ENCODE data around the gene KRTAP10-7.
"Not testable (repeated sequence)": the region's sequence is repeated elsewhere in the genome, so short reads cannot be mapped to it uniquely, and the experiment has no call there.

Gene KRTAP10-7

DNA sequence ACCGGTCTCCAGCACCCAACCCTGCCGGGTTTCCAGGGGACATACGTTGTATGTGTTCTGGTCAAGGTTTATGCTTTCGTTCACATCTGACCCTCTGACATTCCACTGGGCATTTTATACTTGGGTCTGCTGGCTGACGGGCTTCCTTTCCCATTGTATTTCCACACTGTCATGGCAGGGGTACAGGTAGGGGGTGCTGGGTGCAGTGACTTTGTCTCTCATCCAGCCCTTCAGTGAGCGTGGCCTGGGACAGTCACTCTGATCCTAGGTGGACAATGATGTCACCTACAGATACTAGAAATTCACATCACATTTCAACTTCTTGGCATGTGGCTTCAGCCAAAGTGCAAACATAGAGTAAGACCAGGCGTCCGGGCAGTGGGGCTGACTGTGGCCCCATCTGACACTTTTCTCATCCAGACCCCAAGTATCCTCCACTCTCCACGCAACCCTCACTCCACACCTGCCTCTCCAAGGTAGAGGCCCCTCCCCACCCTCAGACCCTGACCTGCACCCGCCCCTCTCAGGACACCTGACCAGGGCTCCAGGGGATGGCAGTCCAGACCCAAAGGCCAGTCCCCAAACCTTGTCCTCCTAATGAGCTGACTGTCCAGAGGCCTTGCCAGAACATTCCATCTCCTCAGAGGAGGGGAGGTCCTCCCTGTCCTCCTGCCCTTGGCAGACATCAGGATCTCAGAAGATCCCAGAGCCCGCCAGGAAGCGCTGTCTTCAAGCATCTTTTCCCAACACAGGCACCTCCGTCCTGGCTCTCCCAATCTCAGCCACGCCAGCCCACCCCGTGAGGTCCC, 36.0 kb downstream of the KRTAP10-7 start:
- DNase-seq (ENCODE audit: low spot score) = no peak

DNA sequence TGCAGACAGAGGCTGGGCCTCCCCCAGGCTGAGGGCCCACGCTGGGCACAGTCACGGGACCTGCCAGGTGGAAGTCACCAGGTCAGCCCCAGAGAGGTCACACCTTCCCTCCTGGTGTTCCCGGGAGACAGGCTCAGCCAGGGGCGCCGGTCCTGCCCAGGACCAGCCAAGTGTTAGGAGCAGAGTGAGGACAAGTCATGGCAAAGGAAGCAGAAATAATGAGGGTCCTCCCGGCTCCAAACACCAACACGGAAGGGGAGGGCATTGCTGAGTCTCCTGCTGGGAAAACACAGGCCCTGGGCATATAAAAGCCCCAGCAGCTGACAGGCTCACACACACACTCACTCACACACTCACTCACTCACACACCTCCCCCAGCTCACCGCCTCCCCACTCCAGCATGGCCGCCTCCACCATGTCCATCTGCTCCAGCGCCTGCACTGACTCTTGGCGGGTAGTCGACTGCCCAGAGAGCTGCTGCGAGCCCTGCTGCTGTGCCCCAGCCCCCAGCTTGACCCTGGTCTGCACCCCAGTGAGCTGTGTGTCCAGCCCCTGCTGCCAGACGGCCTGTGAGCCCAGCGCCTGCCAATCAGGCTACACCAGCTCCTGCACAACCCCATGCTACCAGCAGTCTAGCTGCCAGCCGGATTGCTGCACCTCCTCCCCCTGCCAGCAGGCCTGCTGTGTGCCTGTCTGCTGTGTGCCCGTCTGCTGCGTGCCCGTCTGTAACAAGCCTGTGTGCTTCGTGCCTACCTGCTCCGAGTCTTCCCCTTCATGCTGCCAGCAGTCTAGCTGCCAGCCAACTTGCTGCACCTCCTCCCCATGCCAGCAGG, 36.8 kb downstream of the KRTAP10-7 start, which contains the start of gene KRTAP10-10:
KRTAP10-10 (plus strand) TSS at position 339 of the 833 bp plus-strand sequence; CDS start at position 401, 62 bp downstream.
- no peak for DNase-seq (ENCODE audit: low spot score)

DNA sequence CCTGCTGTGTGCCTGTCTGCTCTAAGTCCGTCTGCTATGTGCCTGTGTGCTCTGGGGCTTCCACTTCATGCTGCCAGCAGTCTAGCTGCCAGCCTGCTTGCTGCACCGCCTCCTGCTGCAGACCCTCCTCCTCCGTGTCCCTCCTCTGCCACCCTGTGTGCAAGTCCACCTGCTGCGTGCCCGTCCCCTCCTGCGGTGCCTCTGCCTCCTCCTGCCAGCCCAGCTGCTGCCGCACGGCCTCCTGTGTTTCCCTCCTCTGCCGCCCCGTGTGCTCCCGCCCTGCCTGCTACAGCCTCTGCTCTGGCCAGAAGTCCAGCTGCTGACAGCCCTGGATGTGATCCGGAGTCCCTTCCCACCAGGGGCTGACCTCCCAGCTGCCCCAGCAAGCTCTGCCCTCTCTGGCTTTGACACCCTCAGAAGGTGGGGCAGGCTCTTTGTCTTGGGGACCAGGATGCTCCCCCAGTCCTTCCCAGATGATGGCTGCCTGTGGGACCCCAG, 37.5 kb downstream of the KRTAP10-7 start:
- not testable (repeated sequence) for DNase-seq (ENCODE audit: low spot score)

DNA sequence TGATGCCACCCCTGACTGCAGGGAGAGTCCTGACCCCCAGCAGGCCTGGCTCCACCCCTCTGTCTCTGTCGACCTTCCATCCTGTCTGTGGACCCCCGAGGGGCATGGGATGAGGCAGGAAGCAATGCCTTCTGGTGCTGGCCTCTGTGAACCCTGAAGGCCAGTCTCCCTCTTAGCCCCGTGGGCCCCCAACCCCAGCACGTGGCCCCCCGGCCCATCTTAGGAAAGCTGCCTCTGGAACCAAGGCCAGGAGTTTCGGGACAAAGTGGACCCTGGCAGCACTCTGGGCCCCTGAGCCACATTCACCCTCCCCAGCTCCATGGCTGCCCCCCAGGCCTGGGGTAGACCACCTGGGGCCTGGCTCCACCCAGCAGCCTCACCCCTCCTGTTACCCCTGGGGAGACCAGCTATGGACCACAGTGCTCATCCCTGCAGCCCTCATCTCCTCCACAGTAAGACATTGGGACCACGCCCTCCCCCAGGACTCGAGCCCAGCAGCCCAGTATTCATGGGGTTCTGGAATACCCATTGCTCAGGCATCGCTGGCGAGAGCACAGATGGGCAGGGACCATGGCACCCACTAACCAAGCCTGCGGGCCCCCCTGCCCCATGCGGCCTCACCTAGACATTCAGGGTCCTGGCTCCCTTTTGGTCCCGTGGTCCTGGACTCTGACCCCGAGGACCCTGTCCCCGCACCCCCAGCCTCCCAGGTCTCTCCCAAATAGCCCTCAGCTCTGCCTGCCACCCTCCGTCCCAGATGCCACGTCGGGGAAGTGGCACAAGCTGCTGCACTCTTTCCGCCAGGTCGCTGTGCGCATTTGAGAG, 38.3 kb downstream of the KRTAP10-7 start:
- not testable (repeated sequence) for DNase-seq (ENCODE audit: low spot score)

- DNase-seq (ENCODE audit: low spot score) = no peak
Measured at GRCh38 chr21:44639331-44639655, 38.9 kb downstream of the KRTAP10-7 start.

DNA sequence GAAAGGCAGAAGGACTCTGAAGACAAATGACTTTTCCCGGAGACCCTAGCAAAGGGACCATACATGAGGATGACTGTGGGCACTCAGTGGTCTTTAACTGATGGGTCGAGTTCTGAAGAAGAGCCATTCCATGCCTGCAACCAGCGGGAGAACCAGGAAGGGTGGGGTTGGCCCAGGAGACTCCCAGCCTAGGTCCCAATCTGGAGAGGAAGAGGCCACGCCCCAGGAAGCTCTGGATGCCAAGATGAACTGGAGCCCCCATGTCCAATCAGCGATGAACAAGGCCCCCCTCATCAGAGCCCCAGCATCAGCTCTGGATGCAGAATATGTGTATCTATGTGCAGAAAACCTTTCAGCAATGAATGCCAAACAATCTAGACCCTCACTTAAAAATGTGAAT, 40.4 kb downstream of the KRTAP10-7 start:
- no peak for DNase-seq (ENCODE audit: low spot score)

GRCh38 chr21:44643741-44644310, 43.4 kb downstream of the KRTAP10-7 start:
- DNase-seq (ENCODE audit: low spot score) = no peak

DNA sequence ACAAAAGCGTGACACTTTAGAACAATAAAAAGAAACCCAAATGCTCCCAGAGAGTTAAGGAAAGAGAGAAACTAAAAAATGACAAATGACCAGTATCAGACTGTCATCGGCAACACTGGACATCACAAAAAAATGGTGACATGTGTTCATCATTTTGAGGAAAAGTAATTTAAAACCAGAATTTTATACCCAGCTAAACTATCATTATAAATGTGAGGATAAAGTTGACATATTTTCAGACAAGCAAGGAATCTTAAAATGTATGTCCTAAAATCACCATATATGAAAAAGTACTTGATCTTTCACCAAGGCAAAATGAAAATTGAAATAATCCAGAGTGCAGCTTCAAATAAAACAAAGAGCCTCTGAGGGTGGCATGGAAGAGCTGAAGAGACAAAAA, 44.5 kb downstream of the KRTAP10-7 start:
- DNase-seq (ENCODE audit: low spot score) = no peak

DNA sequence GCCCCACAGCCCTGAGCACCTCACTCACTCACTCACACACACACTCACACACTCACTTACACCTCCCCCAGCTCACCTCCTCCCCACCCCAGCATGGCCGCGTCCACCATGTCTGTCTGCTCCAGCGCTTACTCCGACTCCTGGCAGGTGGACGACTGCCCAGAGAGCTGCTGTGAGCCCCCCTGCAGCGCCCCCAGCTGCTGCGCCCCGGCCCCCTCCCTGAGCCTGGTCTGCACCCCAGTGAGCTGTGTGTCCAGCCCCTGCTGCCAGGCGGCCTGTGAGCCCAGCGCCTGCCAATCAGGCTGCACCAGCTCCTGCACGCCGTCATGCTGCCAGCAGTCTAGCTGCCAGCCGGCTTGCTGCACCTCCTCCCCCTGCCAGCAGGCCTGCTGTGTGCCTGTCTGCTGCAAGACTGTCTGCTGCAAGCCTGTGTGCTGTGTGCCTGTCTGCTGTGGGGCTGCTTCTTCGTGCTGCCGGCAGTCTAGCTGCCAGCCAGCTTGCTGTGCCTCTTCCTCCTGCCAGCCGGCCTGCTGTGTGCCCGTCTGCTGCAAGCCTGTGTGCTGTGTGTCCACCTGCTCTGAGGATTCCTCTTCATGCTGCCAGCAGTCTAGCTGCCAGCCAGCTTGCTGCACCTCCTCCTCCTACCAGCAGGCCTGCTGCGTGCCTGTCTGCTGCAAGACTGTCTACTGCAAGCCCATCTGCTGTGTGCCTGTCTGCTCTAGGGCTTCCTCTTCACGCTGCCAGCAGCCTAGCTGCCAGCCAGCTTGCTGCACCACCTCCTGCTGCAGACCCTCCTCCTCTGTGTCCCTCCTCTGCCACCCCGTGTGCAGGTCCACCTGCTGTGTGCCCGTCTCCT, 46.2 kb downstream of the KRTAP10-7 start, which contains the start of gene KRTAP10-11:
KRTAP10-11 (plus strand) TSS at position 49 of the 856 bp plus-strand sequence; CDS start at position 94, 45 bp downstream.
- not testable (repeated sequence) for DNase-seq (ENCODE audit: low spot score)

DNA sequence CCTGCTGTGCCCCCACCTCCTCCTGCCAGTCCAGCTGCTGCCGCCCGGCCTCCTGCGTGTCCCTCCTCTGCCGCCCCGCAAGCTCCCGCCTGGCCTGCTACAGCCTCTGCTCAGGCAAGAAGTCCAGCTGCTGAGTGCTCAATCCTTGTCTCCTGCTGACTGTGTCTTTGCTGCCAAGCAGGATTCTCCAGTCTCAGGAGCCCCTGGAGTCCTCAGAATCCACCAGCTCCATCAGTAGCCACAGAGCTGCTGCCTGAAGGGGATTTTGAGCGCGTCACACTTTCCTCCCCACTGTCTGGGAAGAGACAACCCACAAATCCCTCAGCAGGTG, 46.8 kb downstream of the KRTAP10-7 start:
- DNase-seq (ENCODE audit: low spot score) = no peak

DNA sequence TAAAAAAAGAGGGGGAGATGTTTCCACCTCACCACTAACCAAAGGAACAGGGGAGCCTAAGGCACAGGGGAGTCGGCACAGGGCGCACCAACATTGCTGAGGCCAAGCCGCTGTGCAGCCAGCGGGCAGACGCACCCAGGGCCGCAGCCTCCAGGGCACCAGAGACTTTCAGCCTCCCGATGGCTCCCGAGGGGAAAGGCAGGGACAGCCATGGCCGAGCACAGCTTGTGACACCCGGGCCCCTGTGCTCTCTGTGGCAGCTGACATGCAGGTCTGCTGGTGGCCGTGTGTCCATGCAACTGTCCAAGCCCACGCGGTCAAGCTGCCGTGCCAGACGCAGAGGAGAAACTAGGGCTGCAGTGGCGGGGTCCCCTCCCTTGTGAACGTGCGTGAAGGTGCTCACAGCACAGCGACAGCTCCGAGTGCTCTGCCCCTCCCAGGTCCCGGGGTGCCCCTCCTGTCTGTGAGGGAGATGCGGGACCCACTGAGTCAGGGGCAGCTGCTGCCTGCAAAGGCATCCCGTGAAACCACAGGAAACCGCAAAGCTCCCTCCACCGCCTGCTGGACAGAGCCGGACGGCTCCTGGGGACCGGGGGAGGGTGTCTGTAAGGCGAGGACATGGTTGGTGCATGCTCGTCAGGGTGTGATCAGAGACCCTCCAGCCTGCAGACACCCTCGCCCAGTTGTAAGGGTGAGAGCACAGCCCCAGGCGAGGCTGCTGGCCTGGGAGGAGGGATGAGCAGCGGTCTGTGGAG, 48.3 kb downstream of the KRTAP10-7 start:
- DNase-seq (ENCODE audit: low spot score) = no peak

DNA sequence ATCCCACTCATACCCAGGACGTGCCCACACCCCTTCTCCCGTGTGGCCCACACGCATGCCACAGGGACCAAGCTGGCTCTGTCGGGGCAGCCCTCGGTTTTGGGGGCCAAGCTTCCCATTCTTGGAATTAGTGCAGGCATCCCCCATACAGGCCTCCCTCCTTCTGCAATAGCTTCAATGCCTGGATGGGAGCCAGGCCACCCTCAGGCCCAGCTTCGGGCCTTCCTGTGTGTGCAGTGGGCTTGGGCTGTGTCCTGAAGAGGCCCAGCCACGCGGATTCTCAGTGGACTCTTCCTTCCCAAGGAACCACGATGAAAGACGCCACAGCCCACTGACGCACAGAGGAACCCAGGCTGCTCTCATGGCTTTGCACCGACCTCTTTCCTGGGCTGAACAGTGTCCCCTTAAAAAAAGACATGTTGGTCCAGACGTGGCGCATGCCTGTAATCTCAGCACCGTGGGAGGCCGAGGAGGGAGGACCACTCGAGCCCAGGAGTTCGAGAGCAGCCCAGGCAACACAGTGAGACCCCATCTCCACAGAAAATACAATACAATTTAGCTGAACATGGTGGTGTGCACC, 49.2 kb downstream of the KRTAP10-7 start:
- DNase-seq (ENCODE audit: low spot score) = no peak

- no peak for DNase-seq (ENCODE audit: low spot score)
Measured at GRCh38 chr21:44650265-44650972, 50.0 kb downstream of the KRTAP10-7 start.

DNA sequence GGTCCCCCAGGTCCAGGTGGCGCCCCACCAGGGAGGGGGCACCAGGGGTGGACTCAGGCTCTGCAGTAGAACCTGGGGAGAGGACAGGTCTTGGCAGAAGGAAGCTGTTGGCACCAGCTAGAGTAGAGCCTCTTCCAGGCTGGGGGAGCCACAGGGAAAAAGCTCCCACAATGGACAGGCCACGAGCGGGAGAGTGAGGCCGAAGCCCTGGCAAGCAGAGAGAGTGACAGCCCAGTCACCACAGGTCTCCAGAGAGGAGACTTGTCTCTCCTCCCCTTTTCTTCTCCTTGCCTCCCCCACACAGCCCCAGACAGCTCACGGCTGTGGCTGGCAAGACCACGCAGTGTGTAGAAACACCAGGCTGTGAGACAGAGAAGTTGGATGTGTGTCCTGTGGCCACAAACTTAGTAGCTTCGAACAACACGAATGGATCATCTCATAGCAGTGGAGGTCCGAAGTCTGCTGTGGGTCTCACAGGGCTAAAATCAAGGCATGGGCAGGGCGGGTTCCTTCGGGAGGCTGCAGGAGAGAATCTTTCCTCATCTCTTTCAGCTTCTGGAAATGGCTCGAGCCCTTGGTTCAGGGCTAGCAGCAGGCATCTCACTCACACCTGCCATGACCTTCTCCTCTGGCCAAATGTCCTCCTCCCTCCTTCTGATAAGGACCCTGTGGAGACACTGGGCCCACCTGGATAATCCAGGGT, 50.7 kb downstream of the KRTAP10-7 start:
- DNase-seq (ENCODE audit: low spot score) = no peak

Measured in HuH-7.5 (cell line).